ENCODE data around the gene DIPK1A. TPM values are rescaled to one million over a fixed set of nuclear protein-coding genes. Genes with fewer than 3 reads are reported as not detected.
A peak's percentile ranks its signal among the peaks of the same experiment; 100 is the strongest.
"Not testable (repeated sequence)": the region's sequence is repeated elsewhere in the genome, so short reads cannot be mapped to it uniquely, and the experiment has no call there.

Gene DIPK1A
- total RNA-seq, 1 donor from 2014 or later, result 7.3 TPM

GRCh38 chr1:92987462-92987861 lies 26.2 kb upstream of the DIPK1A start:
- ATAC-seq (no peak), DNase-seq (no peak)
- intact Hi-C loops (cut with micrococcal nuclease), result no loop called here

GRCh38 chr1:92985101-92985500 lies 23.8 kb upstream of the DIPK1A start:
- no peak for ATAC-seq
- intact Hi-C loops (cut with micrococcal nuclease), result no loop called here

GRCh38 chr1:92980732-92981647 lies 19.7 kb upstream of the DIPK1A start:
- intact Hi-C loops (cut with micrococcal nuclease), result no loop called here
- ATAC-seq (no peak), DNase-seq (no peak)

More at GRCh38 chr1:92985101-92985500, 23.8 kb upstream of the DIPK1A start:
- DNase-seq, result no peak

- peak; percentile 28 for ATAC-seq
- intact Hi-C loops (cut with micrococcal nuclease), result no loop called here
- DNase-seq, result no peak
These were observed 14.4 kb upstream of the DIPK1A start for GRCh38 chr1:92975551-92976232.

- DNase-seq; intact Hi-C loops (cut with micrococcal nuclease); ATAC-seq: not testable (repeated sequence)
These were observed 12.8 kb upstream of the DIPK1A start for GRCh38 chr1:92974112-92974511.

GRCh38 chr1:92973203-92973897 lies 12.1 kb upstream of the DIPK1A start:
- intact Hi-C loops (cut with micrococcal nuclease), result no loop called here
- ATAC-seq (no peak), DNase-seq (no peak)

GRCh38 chr1:92972409-92973129 lies 11.3 kb upstream of the DIPK1A start:
- DNase-seq (no peak), ATAC-seq (no peak)
- intact Hi-C loops (cut with micrococcal nuclease), result no loop called here

- ATAC-seq; DNase-seq; intact Hi-C loops (cut with micrococcal nuclease): not testable (repeated sequence)
These were observed 10.7 kb upstream of the DIPK1A start for GRCh38 chr1:92971932-92972331.

GRCh38 chr1:92970990-92971689 lies 9.9 kb upstream of the DIPK1A start:
- peak; percentile 87 for ATAC-seq
- DNase-seq, result no peak

GRCh38 chr1:92969517-92969916 lies 8.3 kb upstream of the DIPK1A start:
- ATAC-seq (no peak), DNase-seq (no peak)
- intact Hi-C loops (cut with micrococcal nuclease), result no loop called here

More at GRCh38 chr1:92970990-92971689, 9.9 kb upstream of the DIPK1A start:
- intact Hi-C loops (cut with micrococcal nuclease), result no loop called here

GRCh38 chr1:92968138-92969032 lies 7.1 kb upstream of the DIPK1A start:
- no peak for DNase-seq
- intact Hi-C loops (cut with micrococcal nuclease), result no loop called here
- no peak for ATAC-seq

- ATAC-seq, result no peak
- no peak for DNase-seq
- intact Hi-C loops (cut with micrococcal nuclease), result no loop called here
These were observed 3.7 kb upstream of the DIPK1A start for GRCh38 chr1:92964998-92965397.

- intact Hi-C loops (cut with micrococcal nuclease), result no loop called here
- ATAC-seq (no peak), DNase-seq (no peak)
These were observed 3.1 kb upstream of the DIPK1A start for GRCh38 chr1:92964316-92964715.

GRCh38 chr1:92961896-92962752 lies 862 bp upstream of the DIPK1A start:
- DNase-seq, result peak; percentile 51
- intact Hi-C loops (cut with micrococcal nuclease), result no loop called here
- peak; percentile 53 for ATAC-seq

- intact Hi-C loops (cut with micrococcal nuclease), result no loop called here
- peak; percentile 49 for DNase-seq
- peak; percentile 75 for ATAC-seq
These were observed 699 bp downstream of the DIPK1A start for GRCh38 chr1:92960395-92961130.
